Fibroblast of the conjunctiva (primary cell): ENCODE results near the gene TMEM170B.

Source experiments
- DNase-seq: peaks from one replicate; pipeline ENCODE4 v3.0.0-alpha.2; 2010; ENCODE audit warnings: low read depth

Gene TMEM170B

GRCh38 chr6:11586117-11586516, 48.6 kb downstream of the TMEM170B start:
- no peak for DNase-seq

GRCh38 chr6:11586536-11586935, 49.0 kb downstream of the TMEM170B start:
- DNase-seq: peak; percentile 5

DNA sequence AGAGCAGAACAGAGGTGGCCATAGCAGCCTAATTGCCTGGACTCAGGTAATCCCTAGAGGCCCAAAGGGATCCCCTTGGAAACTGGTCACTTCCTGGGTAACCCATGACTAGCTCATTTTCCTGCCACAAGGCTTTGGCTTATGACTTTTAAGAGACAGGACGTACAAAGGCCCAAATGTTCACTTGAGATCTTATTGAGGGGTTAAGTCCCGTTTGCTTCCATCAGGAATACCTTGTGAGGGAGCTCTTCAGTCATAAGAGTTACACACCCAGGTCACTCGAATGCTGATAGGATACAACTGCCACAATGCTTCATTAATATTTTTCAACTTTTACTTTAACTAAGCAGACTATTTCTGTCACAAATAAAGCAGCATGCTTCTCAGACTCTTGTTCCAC, 51.7 kb downstream of the TMEM170B start:
- no peak for DNase-seq

DNA sequence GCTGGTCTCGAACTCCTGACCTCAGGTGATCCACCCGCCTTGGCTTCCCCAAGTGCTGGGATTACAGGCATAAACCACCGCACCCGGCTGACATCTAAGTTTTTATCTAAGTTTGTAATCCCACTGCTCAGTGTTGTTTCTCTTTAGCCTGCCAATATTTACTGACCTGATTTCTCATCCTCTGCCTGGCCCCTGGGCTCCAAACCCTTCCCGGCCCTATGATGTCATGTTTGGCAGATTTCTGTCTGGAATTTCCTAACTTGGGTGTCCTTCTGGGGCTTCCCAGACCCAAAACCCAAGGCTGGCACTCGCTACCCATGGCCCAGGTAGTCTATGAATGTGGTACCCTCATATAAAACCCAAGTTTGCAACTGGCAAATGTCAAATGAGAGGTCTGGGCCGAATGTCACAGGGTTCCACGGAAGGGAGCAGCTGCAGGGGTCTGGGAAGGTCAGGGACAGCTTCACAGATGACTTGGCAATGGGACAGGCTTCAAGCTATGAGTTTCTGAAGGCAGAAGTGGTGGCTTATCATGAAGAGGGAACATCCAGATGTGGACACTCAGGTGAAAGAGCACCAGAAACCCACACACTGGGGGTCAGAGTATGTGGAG, 54.9 kb downstream of the TMEM170B start:
- no peak for DNase-seq

GRCh38 chr6:11593096-11593495, 55.5 kb downstream of the TMEM170B start:
- no peak for DNase-seq

DNA sequence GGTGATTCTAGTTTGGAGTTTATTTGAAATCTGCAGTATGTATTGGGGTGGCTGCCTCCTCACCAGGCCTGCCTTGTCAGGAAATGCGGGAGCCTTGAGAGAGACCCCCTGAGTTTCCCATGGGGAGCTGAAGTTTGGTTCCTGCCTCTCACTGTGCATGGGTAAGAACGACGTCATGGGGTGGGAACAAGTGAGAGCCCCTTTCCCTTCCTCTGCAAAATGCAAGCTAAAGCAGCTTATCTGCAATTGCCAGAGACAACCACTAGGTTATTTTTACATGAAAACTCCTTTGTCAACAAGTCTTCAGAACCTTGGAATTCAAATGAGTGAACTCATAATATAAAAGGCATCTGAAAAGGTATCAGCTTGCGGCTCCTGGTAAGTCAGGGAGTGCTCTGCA, 58.4 kb downstream of the TMEM170B start:
- no peak for DNase-seq

DNA sequence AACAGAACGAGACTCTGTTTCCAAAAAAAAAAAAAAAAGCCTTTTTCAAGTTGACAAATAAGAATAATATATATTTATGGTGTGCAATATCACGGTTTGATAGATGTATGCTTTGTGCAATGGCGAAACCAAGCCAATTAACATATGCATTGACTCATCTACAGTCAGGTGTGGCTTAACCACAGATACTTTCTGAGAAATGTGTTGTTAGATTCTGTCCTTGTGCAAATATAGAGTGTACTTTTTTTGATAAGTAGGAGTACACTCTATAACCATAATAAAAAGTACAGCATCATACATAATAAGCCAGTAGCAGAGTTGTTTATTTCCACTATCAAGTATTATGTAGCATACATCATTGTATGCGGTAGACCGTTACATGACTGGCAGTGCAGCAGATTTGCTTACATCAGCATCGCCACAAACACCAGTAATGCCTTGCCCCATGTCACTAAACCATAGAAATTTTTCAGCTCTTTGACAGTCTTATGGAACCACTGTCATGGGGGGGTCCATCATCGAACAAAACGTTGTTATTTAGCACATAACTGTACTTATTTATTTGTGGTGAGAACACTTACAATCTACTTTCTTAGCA, 59.2 kb downstream of the TMEM170B start:
- no peak for DNase-seq

GRCh38 chr6:11598687-11599086, 61.1 kb downstream of the TMEM170B start:
- DNase-seq: no peak

DNA sequence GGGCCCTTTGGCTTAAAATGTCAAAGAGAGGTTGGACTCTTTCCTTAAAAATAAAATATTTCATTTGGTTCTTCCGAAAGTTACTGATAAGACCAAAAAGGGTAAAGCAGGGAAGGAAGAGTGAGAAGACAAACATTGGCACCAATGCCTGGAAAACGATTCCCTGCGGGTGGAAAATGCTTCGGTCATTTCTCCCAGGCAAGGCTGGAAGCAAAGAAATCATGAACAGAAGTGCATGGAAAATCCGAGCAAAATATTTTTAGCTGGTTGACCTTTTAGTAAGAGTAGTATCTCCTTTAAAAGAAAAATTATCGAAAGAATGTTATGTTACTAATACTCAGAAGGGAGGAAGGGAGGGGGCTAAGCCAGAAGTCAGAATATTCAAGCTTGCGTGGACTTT, 62.7 kb downstream of the TMEM170B start:
- no peak for DNase-seq

GRCh38 chr6:11601776-11602605, 64.4 kb downstream of the TMEM170B start:
- no peak for DNase-seq

DNA sequence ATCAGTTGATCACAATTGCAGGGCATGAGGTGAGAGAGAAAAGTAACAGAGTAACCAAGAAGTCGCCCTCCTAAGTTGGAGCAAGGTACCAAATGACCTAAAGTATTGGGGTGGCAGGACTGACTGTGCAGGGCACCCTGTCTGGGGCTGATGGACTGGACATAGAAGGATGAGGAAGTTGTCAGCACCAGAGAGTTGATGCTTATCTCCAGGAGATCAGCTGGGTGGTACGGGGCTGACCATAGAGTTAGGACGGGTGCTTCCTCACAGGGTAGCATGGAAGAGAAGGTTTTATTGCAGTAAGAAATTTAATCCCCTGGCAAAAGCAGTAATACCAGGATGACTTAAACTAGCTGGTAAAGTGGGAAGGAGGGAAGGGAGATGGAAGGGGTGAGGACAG, 66.7 kb downstream of the TMEM170B start:
- DNase-seq: no peak

- no peak for DNase-seq
These were observed 67.4 kb downstream of the TMEM170B start for GRCh38 chr6:11604836-11605506.

- DNase-seq: no peak
These were observed 68.0 kb downstream of the TMEM170B start for GRCh38 chr6:11605507-11605905.

DNA sequence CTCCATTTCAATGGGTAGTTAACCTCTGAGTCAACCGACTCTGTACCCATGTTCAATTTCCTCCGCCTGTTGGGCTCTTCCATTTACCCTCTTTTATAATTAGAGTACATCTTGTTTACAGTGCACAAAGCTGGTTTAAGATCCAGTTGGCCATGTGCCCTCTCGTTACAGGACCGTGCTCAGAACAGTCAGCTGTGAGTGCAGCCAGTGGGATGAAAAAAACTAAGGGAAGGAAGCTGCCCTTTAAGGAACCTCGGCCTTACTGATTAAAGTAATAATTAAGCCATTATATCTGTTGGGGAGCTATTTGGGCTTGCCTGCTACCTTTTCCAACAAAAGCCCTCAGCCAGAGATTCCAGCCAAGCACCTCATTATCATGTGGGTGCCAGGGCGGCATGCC, 68.8 kb downstream of the TMEM170B start:
- no peak for DNase-seq

DNA sequence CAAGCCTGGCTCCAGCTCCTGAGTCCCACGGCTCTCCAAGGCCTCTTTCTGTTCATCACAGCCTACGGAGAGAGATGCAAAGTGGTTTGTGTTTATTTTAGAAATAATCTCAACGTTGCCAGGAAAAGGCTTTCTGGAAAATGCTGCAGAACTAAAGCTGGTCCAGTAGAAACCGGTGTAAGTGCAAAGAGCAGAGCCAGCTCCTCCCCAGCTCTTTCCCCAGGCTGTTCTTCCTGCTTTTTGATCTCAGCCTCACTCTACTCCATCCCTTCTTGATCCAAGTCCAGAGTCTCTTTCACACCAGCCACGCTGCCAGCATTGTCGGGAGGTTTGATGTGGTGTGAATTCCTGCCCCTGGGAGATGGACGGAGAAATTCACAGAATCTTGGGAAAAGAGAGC, 69.8 kb downstream of the TMEM170B start:
- no peak for DNase-seq

- DNase-seq: no peak
These were observed 71.2 kb downstream of the TMEM170B start for GRCh38 chr6:11608600-11609323.

DNA sequence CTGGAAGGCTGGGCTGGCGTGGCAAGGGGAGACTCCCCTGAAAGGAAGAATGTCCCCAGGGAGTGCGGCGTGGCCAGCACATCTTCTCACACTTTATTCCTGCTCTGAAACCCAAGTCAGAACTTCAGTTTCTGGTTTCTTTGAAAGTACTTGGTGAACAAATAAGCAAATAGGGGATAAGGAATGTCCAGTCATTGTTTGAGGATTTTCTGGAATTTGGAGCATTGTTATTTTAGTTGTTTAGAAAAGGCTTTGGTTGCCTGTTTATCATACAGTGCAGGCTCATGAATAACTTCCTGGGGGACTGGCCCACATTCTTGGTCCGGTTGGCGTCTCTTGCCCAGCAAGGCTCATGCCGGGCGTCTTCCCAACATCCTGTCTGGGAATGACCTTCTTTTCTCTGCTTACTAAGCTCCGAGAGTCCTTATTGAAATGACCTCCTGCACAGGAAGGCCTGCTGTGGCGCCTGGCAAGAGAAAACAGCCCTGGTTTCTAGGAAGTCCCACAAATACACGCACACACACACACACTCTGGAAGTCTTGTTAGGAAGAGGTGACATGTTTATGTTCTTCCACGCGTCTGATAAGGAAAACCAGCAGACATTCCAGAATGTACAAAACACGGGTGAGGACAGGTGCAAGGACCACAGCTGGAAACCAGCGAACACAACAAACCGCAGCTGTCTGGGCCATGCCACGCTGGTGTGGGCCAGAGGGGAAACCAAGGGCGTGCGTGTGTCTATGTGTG, 71.9 kb downstream of the TMEM170B start:
- no peak for DNase-seq

DNA sequence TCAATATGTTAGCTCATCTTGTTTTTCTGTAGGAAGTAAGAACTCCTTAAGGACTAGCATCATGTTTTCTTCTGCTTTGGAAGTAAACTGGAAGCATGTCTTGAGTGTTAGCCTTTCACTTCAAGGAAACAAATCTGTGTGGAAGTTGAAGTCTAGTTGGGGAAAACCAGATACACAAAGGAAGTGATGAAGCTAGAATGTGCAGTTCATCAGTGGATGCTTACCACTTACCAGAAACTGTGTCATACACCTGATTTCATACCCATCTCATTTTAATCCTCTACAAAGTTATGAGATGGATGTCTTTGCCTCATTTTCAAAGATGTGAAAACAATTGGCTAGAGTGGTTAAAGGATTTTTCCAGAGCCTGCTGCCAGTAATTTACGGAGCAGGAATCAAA, 75.8 kb downstream of the TMEM170B start:
- DNase-seq: no peak

DNA sequence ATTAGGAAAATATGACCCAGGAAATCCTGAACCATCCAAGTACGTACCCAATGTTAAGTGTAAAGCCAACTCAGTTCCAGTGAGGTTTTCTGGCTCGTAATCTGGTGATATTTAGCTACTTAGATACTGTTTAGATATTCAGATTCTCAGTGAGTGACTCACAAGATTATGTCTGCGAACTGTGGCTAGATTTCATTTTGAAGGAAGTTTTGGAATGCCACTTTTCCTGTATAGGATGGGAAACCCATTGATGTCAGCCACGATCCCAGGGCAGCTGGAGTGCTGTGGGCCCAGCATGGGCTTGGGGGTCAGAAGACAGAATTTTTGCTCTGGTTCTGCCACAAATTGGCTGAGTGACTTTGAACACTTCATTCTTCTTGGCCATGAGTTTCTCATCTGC, 76.3 kb downstream of the TMEM170B start:
- DNase-seq: peak; percentile 33

- DNase-seq: no peak
These were observed 77.1 kb downstream of the TMEM170B start for GRCh38 chr6:11614534-11615213.

- no peak for DNase-seq
These were observed 77.7 kb downstream of the TMEM170B start for GRCh38 chr6:11615214-11615602.
